ENCODE results near the gene GPR15.

The GPR15 gene

DNA sequence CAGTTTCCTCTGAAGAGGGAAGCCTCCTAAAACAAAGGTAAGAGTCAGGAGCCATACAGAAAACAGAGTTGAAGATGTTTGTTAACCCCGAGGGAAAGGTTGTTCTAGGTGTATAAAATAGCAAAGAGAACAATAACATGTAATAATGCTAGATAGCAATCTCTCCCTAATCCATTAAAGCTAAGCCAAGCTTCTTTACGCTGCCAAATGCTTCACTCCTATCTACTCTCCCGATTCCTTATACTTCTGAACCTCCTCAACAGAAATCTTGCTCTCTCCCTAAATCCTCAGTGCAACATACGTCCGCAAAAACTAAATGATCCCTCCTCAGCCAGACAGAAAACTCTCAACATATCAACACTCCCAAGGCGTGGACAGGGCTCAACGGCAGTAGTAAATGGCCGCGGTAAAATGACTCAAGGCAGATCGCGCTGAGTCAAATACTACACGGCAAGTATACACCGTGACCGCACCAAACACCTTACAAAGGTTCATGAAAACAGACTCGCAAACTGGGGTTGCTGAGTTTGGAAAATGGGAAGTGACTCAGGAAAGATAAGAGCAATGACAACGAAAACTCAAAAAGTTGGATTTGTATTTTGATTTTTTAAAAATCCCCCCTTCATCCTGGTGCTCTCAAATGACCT, 9.8 kb upstream of the GPR15 start:
- TF ChIP-seq CTCF (IDR thresholded peaks at IDR 0.05), result no peak

GRCh38 chr3:98522544-98523281, 9.1 kb upstream of the GPR15 start, which contains the start of gene CLDND1:
TSS of gene CLDND1 (minus strand) at chr3:98522902. CDS start at chr3:98521424, 1,478 bp downstream.
- no peak for TF ChIP-seq CTCF (IDR thresholded peaks at IDR 0.05)

GRCh38 chr3:98525494-98525893, 6.3 kb upstream of the GPR15 start:
- no peak for TF ChIP-seq CTCF (IDR thresholded peaks at IDR 0.05)

DNA sequence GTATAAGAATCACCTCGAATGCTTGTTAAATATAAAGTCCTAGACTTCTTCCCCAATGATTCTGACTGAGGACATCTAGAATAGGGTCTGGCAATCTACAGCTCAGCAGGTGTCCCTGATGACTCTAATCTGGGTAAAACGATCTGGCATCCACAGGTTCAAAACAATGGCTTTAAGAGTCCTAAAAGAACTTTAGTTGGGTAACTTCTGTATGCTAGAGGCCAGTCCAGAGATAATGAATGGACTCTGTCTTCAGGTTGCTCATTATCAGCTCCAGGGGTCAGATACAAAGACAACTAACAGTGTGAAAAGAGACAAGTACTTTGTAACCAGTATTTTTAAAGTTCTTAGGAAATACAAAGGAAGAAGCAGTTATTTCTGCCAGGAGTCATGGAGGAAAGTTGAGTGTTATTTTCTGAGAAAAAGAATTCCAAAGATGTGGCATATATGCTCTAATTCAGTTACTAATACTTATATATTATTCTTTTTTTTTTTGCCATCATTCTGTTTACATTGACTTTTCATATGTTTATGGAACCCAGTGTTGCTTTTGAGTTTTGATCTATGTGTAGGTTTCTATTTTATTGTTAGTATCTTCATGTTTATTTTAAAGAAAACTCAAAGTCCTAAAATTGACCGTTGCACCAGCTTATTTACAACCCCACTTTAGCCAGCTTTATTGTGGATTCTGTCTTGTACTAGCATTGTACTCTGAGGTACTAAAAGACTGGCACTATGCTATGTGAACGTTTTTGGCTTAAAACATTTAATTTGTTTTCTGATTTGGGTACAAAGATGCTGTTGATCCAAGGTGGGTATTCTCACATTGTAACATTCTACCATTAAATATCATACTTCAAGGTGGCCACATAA, 3.1 kb upstream of the GPR15 start:
- no peak for TF ChIP-seq CTCF (IDR thresholded peaks at IDR 0.05)

GRCh38 chr3:98529856-98530459, 1.8 kb upstream of the GPR15 start:
- TF ChIP-seq CTCF (IDR thresholded peaks at IDR 0.05), result no peak

- TF ChIP-seq CTCF (IDR thresholded peaks at IDR 0.05), result no peak
Measured at GRCh38 chr3:98530676-98531075, 1.1 kb upstream of the GPR15 start.

- TF ChIP-seq CTCF (IDR thresholded peaks at IDR 0.05), result no peak
Measured at GRCh38 chr3:98532275-98532637, 478 bp downstream of the GPR15 start.

All from LNCAP (cell line).